RWPE1 (cell line): ENCODE data around the gene GREB1.

Experiments
- CTCF ChIA-PET: fragments of 350-600 bp; sonication (Branson Sonifier 250); formaldehyde crosslinking; extraction: SDS; loops from one replicate; lab custom pipeline; 2021; lab: Yijun Ruan, JAX
- POLR2A ChIA-PET: fragments of 400-600 bp; formaldehyde crosslinking; extraction: SDS; loops from one replicate; lab custom pipeline; 2020; ENCODE audit warnings: antibody characterized with exemption; ENCODE audit not compliant: low non-redundant PET; lab: Yijun Ruan, JAX
- DNase-seq: peaks from one replicate; pipeline ENCODE4 v3.0.0; 2012; ENCODE audit warnings: low spot score
- H3K27ac ChIP-seq: fragments of 450-650 bp; 2 replicates; pipeline ENCODE4 v1.5.1; 2017
- CTCF ChIP-seq: fragments of 450-650 bp; conservative IDR thresholded peaks from 2 replicates; pipeline ENCODE4 v1.5.1; 2017; ENCODE audit warnings: low read depth, mild to moderate bottlenecking

Gene GREB1

DNA sequence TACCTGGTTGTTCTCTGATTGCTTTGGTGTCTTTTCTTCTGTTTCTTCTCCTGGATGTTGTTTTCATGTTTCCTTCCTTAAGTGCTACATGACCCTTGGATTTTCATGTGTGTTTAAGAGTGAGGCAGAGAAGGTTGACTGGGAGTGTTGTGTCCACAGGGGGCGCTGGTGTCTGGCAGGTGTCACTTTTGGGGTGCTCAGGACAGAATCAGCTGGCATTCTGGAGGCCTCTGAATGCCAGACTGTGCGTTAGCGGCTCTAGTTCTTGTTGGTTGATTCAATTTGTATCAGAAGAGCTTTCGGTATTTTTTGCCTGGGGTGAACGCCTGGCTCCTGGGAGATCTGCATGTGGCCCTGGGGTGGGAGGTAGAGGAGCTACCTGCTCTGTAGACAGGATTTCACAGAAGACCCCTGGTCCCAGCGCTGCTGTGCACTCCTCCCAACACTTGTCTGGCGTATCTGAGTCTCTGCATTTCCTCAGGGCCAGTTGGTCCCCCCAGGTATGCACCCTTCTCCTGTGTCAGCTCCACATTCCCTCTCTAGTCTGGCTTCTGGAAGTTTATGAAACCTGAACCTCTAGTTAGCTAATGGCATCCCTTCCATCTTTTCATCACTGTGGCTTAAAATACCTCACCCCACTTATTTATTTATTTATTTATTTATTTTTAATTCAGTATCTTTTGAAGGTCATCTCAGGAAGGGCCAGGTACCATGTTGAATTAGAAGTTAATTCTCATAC lies 1.1 kb downstream of the GREB1 start:
- POLR2A ChIA-PET = no interaction called here
- CTCF ChIA-PET = interaction anchor here (0.6 to 1.8 kb wide), 3 partner anchors 16 to 48 kb away, joined by 3 to 5 read pairs (median 4); no protein-coding TSS in a partner anchor
- no peak for DNase-seq
- no peak for TF ChIP-seq CTCF
- no peak overlapping the region for H3K27ac ChIP-seq

- ChIA-PET POLR2A (no interaction called here), CTCF (no interaction called here)
- no peak for TF ChIP-seq CTCF
- no peak overlapping the region for H3K27ac ChIP-seq
- DNase-seq = no peak
These were observed 2.1 kb downstream of the GREB1 start for GRCh38 chr2:11535899-11536344.

- CTCF ChIA-PET = no interaction called here
- POLR2A ChIA-PET = no interaction called here
- no peak for DNase-seq
- TF ChIP-seq CTCF = no peak
- H3K27ac ChIP-seq = no peak overlapping the region
These were observed 4.1 kb downstream of the GREB1 start for GRCh38 chr2:11537951-11538350.

- CTCF ChIA-PET = interaction anchor here (0.6 kb wide), 1 partner anchor 44 kb away, joined by 3 read pairs; no protein-coding TSS in a partner anchor
- H3K27ac ChIP-seq = no peak overlapping the region
- TF ChIP-seq CTCF = no peak
- POLR2A ChIA-PET = no interaction called here
- DNase-seq = no peak
These were observed 5.7 kb downstream of the GREB1 start for GRCh38 chr2:11539317-11540147.

GRCh38 chr2:11540148-11540995 lies 6.5 kb downstream of the GREB1 start:
- CTCF ChIA-PET = no interaction called here
- TF ChIP-seq CTCF = no peak
- no peak for DNase-seq
- POLR2A ChIA-PET = no interaction called here
- no peak overlapping the region for H3K27ac ChIP-seq
